Testis (tissue), 2 donors: ENCODE data around the gene MAPK8IP3.

ENCODE experiments used
- CTCF ChIP-seq, 3 experiments: fragments of 450-650 bp in 2 of 3; fragments of 200-600 bp in 1 of 3; sonication (generic) in 1 of 3; IDR thresholded peaks; one replicate each; pipeline ENCODE4 v1.5.1; 2016 to 2019; ENCODE audit warnings: antibody characterized with exemption in 3 of 3, mild to moderate bottlenecking in 2 of 3, moderate library complexity in 1 of 3
- POLR2A ChIP-seq: fragments of 450-650 bp; IDR thresholded peaks from one replicate; pipeline ENCODE4 v1.6.1; 2017; ENCODE audit warnings: antibody characterized with exemption, mild to moderate bottlenecking, moderate library complexity

GRCh38 chr16:1708768-1709180 is 2.8 kb downstream of the MAPK8IP3 start:
- TF ChIP-seq CTCF (IDR thresholded peaks at IDR 0.05) (no peak), POLR2A (no peak)
